Body of pancreas (tissue), 4 donors: ENCODE results near the gene AGBL4. TPM values are rescaled to one million over a fixed set of nuclear protein-coding genes. Genes with fewer than 3 reads are reported as not detected.

Experiments used
- ATAC-seq: fragments of 150-250 bp; one replicate; pipeline ENCODE4 v1.9.1; 2016
- DNase-seq, 4 donors: peaks; one replicate each; pipeline ENCODE4 v3.0.0-alpha.2; 2019
- H3K27ac ChIP-seq, 4 donors: fragments of 200-600 bp; sonication (generic); 1 replicate in 3 of 4; 2 replicates in 1 of 4; pipeline versions ENCODE4 v1.5.1 to v1.6.1; 2016 to 2019; ENCODE audit warnings: mild to moderate bottlenecking in 1 of 4, mixed read lengths in 1 of 4, moderate library complexity in 1 of 4
- H3K27me3 ChIP-seq, 2 donors: fragments of 200-600 bp; sonication (generic); one replicate each; pipeline ENCODE4 v1.6.0; 2016; ENCODE audit warnings: mild to moderate bottlenecking in 1 of 2
- H3K36me3 ChIP-seq, 2 donors: fragments of 200-600 bp; sonication (generic); replicated peaks in 1 of 2; 2 replicates each; pipeline ENCODE4 v1.5.1; 2016; ENCODE audit warnings: low read depth in 2 of 2; ENCODE audit not compliant: insufficient read depth in 1 of 2
- H3K4me1 ChIP-seq: fragments of 200-600 bp; sonication (generic); one replicate; pipeline ENCODE4 v1.6.0; 2016
- H3K4me3 ChIP-seq, 2 donors: fragments of 200-600 bp; sonication (generic); 1 replicate in 1 of 2; 2 replicates in 1 of 2; pipeline ENCODE4 v1.5.1; 2016 to 2019
- H3K9me3 ChIP-seq, 3 donors: fragments of 200-600 bp; sonication (generic); 1 replicate in 2 of 3; 2 replicates in 1 of 3; pipeline ENCODE4 v1.5.1; 2016
- POLR2A ChIP-seq, 3 donors: fragments of 450-650 bp; IDR thresholded peaks; one replicate each; pipeline ENCODE4 v1.6.1; 2016; ENCODE audit warnings: antibody characterized with exemption in 3 of 3, mild to moderate bottlenecking in 2 of 3
- WGBS, 2 donors: methylation state at CpG; one replicate each; pipeline ENCODE4 v1.1.5; 2017; 5-methylcytosine and 5-hydroxymethylcytosine counted together
- intact Hi-C: fragments of 100-400 bp; cut with DNase I; formaldehyde crosslinking; loops from one replicate; pipeline ENCODE4 v1.15.1; 2023
- total RNA-seq, 2 donors: library from RNA; depleted of rRNA; stranded (reverse); fragments of >200 nt; gene quantifications; one replicate each; pipeline ENCODE4 v1.1.0, GENCODE V29; 2016
- TF ChIP-seq, protein P1 (sequence below), 7 experiments: fragments of 450-650 bp in 4 of 7; fragments of 200-600 bp in 3 of 7; sonication (generic) in 3 of 7; IDR thresholded peaks; one replicate each; pipeline ENCODE4 v1.5.1; 2016 to 2019; ENCODE audit warnings: antibody characterized with exemption in 7 of 7

The AGBL4 gene
- total RNA-seq, 2 donors from 2014 or later, result 0.33 to 0.78 TPM

DNA sequence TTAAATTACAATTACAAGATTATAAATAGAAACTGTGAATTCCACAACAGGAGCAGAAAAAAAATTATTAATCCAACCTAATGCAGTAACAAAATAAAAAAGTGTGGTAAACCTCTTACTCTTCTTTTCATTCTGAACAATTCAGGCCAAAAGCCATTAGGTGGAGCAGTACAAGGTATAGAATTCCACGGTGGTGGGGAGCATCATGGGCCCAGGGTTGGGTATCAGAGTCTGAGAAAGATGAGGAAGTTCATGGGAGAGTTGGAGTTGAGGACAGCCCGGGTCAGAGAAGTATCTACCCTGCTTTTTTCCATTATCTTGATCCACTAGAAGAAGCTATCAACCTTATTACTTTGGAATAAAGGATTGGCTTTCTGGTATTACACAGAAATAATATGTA is 586.9 kb downstream of the AGBL4 start:
- intact Hi-C loops, result no loop called here
- no peak overlapping the region for H3K4me3 ChIP-seq
- 30 to 42% methylated on average over 2 of the region's 2 CpGs for WGBS, 2 donors
- H3K27me3 ChIP-seq, result no peaks in the 10 kb centered on the region
- DNase-seq (no peak), ATAC-seq (no peak)
- H3K4me1 ChIP-seq, result no peaks in the 10 kb centered on the region
- TF ChIP-seq, protein P1, sequence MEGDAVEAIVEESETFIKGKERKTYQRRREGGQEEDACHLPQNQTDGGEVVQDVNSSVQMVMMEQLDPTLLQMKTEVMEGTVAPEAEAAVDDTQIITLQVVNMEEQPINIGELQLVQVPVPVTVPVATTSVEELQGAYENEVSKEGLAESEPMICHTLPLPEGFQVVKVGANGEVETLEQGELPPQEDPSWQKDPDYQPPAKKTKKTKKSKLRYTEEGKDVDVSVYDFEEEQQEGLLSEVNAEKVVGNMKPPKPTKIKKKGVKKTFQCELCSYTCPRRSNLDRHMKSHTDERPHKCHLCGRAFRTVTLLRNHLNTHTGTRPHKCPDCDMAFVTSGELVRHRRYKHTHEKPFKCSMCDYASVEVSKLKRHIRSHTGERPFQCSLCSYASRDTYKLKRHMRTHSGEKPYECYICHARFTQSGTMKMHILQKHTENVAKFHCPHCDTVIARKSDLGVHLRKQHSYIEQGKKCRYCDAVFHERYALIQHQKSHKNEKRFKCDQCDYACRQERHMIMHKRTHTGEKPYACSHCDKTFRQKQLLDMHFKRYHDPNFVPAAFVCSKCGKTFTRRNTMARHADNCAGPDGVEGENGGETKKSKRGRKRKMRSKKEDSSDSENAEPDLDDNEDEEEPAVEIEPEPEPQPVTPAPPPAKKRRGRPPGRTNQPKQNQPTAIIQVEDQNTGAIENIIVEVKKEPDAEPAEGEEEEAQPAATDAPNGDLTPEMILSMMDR (IDR thresholded peaks at IDR 0.05), result no peak
- no peak for TF ChIP-seq POLR2A (IDR thresholded peaks at IDR 0.05)
- peaks cover 0 to 11% (median 0%) of the 10 kb centered on the region in 3 donors for H3K9me3 ChIP-seq
- no peak overlapping the region for H3K27ac ChIP-seq
- H3K36me3 ChIP-seq, result no peaks in the 10 kb centered on the region

DNA sequence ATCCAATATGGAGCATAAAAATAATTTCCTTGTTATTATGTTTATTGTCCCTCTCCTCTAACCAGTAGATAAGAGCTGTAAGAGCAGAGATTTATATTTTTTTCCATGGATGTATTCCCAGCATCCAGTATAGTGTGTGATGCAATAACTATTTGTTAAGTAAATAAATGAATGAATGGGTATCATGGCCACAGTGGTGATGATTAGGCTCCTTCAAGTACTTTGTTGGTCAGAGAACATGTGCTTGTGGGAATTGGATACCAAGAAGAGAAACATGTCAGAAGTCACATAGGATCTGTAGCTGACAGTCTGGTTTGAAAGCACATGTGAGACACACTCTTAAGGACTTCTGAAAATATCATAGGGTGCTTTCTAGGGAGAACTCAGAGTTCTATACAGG is 588.5 kb downstream of the AGBL4 start:
- intact Hi-C loops, result no loop called here
- no peaks in the 10 kb centered on the region for H3K36me3 ChIP-seq
- H3K4me3 ChIP-seq, result no peak overlapping the region
- H3K27me3 ChIP-seq, result no peaks in the 10 kb centered on the region
- no peak for TF ChIP-seq POLR2A (IDR thresholded peaks at IDR 0.05)
- TF ChIP-seq, protein P1 (IDR thresholded peaks at IDR 0.05), result no peak
- DNase-seq, result no peak
- ATAC-seq, result no peak
- H3K9me3 ChIP-seq, result peaks cover 0 to 11% (median 0%) of the 10 kb centered on the region in 3 donors
- no peaks in the 10 kb centered on the region for H3K4me1 ChIP-seq
- H3K27ac ChIP-seq, result no peak overlapping the region

DNA sequence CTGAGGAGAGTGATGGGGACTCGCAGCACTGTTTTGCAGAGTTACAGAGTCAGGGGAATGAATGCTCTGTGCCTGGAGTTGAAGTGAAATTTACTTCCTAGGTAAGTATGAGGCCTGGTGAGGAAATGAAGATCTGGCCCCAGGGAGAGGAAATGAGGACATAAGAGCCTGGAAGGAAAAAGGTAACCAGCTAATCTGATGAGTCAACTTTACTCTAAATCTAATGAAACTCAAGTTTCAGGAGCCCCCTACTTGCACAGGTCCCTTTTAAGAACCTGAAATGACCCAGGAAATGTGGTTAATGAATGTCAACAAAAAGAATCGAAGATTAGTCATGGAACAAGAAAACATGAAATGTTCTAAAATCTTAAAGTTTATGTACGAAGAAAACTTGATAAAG is 599.0 kb downstream of the AGBL4 start:
- TF ChIP-seq, protein P1 (IDR thresholded peaks at IDR 0.05), result no peak
- TF ChIP-seq POLR2A (IDR thresholded peaks at IDR 0.05), result no peak
- 51 to 57% methylated on average over 3 of the region's 3 CpGs for WGBS, 2 donors
- Histone ChIP-seq H3K4me3 (no peak overlapping the region), H3K36me3 (no peaks in the 10 kb centered on the region), H3K27me3 (no peaks in the 10 kb centered on the region), H3K4me1 (no peaks in the 10 kb centered on the region), H3K9me3 (no peaks in the 10 kb centered on the region), H3K27ac (no peak overlapping the region)
- intact Hi-C loops, result no loop called here
- DNase-seq (no peak), ATAC-seq (no peak)

DNA sequence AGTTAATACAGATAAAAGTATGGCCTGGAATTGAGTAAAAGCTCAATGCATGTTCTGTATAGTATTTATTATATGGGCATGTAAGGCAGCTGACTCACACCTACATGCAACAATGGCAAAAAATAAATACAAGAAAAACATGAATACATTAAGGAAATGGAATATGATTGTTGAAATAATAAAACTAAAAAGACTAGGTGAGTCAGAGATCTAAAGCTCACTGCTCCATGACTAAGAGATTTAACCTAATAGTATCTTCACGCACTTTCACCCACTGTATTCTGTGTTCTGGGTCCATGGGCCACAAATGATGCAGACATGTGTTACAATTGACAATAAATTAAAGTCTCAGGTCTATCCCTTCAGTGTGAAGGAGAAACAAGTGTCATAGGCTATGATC is 607.0 kb downstream of the AGBL4 start:
- Histone ChIP-seq H3K27me3 (no peaks in the 10 kb centered on the region), H3K4me3 (no peak overlapping the region), H3K36me3 (no peaks in the 10 kb centered on the region), H3K27ac (no peak overlapping the region), H3K4me1 (no peaks in the 10 kb centered on the region), H3K9me3 (no peaks in the 10 kb centered on the region)
- intact Hi-C loops, result no loop called here
- ATAC-seq, result no peak
- TF ChIP-seq, protein P1 (IDR thresholded peaks at IDR 0.05), result no peak
- no peak for TF ChIP-seq POLR2A (IDR thresholded peaks at IDR 0.05)
- WGBS, 2 donors, result 86 to 94% methylated on average over 1 of the region's 1 CpG
- DNase-seq, result no peak

DNA sequence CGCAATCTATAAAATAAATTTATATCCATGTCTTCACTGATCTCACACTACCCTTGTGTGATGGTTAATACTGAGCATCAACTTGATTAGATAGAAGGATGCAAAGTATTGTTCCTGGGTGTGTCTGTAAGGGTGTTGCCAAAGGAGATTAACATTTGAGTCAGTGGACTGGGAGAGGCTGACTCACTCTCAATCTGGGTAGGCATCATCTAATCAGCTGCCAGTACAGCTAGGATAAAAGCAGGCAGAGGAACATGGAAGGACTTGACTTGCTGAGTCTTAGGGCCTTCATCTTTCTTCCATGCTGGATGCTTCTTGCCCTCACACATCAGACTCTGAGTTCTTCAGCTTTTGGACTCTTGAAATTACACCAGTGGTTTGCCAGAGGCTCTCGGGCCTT is 615.4 kb downstream of the AGBL4 start:
- intact Hi-C loops, result no loop called here
- TF ChIP-seq POLR2A (IDR thresholded peaks at IDR 0.05), result no peak
- TF ChIP-seq, protein P1 (IDR thresholded peaks at IDR 0.05), result no peak
- H3K27me3 ChIP-seq, result no peaks in the 10 kb centered on the region
- no peaks in the 10 kb centered on the region for H3K9me3 ChIP-seq
- 69 to 77% methylated on average over 2 of the region's 2 CpGs for WGBS, 2 donors
- H3K4me3 ChIP-seq, result no peak overlapping the region
- ATAC-seq (no peak), DNase-seq (no peak)
- H3K36me3 ChIP-seq, result no peaks in the 10 kb centered on the region
- H3K27ac ChIP-seq, result no peak overlapping the region
- H3K4me1 ChIP-seq, result no peaks in the 10 kb centered on the region
